Measurements from ENCODE around the gene MIDN. TPM values are rescaled to one million over a fixed set of nuclear protein-coding genes. Genes with fewer than 3 reads are reported as not detected.

The MIDN gene
- total RNA-seq, 6 experiments from 2014 or later = 58.4 to 73.3 (median 67.4) TPM

DNA sequence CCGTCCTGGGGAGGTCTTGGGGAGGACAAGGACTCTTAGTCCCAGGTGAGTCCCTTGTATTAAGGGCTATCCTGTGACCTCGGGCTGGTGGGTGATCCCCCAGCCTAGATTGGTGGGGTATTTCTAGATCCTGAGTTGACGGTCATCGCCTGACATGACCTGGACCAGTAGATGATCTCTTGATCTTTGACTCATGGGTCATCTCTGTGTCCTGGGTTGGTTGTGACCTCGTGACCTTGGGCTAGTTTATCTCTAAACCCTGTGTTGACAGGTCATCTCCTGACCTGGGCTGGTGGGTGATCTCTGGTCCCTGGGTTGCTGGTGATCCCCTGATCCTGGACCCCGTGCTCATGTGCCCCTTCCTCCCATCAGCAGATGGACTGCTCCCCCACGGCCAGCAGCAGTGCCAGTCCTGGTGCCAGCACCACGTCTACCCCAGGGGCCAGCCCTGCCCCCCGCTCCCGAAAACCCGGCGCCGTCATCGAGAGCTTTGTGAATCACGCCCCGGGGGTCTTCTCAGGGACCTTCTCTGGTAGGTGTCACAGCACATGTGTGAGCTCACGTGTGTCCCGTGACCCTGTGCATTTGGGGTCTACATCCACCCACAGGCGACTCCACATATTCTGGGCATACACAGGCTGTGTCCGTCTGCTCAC, 6.3 kb downstream of the MIDN start:
- peaks cover 25% of the 10 kb centered on the region for H3K27me3 Mint-ChIP-seq (ENCODE audit: insufficient read depth)
- H3K9me3 Mint-ChIP-seq = no peaks in the 10 kb centered on the region
- peaks cover 18% of the 10 kb centered on the region for H3K36me3 Mint-ChIP-seq (ENCODE audit: low read depth)
- TF ChIP-seq, protein P1, sequence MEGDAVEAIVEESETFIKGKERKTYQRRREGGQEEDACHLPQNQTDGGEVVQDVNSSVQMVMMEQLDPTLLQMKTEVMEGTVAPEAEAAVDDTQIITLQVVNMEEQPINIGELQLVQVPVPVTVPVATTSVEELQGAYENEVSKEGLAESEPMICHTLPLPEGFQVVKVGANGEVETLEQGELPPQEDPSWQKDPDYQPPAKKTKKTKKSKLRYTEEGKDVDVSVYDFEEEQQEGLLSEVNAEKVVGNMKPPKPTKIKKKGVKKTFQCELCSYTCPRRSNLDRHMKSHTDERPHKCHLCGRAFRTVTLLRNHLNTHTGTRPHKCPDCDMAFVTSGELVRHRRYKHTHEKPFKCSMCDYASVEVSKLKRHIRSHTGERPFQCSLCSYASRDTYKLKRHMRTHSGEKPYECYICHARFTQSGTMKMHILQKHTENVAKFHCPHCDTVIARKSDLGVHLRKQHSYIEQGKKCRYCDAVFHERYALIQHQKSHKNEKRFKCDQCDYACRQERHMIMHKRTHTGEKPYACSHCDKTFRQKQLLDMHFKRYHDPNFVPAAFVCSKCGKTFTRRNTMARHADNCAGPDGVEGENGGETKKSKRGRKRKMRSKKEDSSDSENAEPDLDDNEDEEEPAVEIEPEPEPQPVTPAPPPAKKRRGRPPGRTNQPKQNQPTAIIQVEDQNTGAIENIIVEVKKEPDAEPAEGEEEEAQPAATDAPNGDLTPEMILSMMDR (IDR thresholded peaks at IDR 0.05) = no peak
- no peak for DNase-seq
- peak overlapping the region; percentile 73 for H3K27ac Mint-ChIP-seq
- peaks cover 37% of the 10 kb centered on the region for H3K4me1 Mint-ChIP-seq (ENCODE audit: low read depth)
- H3K4me3 Mint-ChIP-seq = peak overlapping the region; percentile 56

DNA sequence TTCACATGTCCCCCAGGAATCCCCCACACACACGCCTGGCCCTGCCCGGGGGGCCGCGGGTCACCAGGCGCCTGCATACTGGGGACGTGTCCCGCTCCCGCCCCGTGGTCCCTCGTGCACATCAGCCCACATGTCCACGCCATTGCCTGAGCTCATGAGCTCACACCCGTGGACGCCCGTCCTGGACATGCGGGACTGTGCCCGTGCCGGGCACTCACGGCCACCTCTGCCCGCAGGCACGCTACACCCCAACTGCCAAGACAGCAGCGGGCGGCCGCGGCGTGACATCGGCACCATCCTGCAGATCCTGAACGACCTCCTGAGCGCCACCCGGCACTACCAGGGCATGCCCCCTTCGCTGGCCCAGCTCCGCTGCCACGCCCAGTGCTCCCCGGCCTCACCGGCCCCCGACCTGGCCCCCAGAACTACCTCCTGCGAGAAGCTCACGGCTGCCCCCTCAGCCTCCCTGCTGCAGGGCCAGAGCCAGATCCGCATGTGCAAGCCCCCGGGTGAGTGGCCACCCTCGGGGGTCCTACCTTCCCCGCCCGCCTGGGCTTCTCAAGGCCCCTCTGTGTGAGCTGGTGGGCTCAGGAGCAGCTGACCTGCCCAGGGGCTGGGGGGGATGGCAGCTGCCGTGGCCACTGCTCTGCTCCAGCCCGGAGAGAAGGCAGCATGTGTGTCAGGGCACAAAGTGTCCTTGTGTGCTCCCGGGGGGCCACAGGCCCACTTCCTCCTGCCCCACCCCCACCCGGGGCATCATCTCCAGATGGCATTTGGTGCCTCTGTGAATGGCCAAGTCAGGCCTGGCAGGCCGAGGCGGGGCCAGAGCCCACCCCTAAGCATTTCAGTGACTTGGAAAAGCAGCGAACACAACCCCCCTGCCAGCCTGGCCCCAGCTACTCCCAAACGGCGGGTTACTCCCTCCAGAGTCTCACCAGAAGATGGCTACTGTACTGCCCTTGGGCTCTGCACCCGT, 7.1 kb downstream of the MIDN start:
- 0 out of 2 replicates have a peak overlapping the region, but pooled peaks have one; percentile 56 for H3K4me3 Mint-ChIP-seq
- no peak for DNase-seq
- peaks cover 42% of the 10 kb centered on the region for H3K4me1 Mint-ChIP-seq (ENCODE audit: low read depth)
- peak overlapping the region; percentile 73 for H3K27ac Mint-ChIP-seq
- TF ChIP-seq, protein P1 (IDR thresholded peaks at IDR 0.05) = no peak
- peaks cover 29% of the 10 kb centered on the region for H3K27me3 Mint-ChIP-seq (ENCODE audit: insufficient read depth)
- peaks cover 18% of the 10 kb centered on the region for H3K36me3 Mint-ChIP-seq (ENCODE audit: low read depth)
- H3K9me3 Mint-ChIP-seq = no peaks in the 10 kb centered on the region

DNA sequence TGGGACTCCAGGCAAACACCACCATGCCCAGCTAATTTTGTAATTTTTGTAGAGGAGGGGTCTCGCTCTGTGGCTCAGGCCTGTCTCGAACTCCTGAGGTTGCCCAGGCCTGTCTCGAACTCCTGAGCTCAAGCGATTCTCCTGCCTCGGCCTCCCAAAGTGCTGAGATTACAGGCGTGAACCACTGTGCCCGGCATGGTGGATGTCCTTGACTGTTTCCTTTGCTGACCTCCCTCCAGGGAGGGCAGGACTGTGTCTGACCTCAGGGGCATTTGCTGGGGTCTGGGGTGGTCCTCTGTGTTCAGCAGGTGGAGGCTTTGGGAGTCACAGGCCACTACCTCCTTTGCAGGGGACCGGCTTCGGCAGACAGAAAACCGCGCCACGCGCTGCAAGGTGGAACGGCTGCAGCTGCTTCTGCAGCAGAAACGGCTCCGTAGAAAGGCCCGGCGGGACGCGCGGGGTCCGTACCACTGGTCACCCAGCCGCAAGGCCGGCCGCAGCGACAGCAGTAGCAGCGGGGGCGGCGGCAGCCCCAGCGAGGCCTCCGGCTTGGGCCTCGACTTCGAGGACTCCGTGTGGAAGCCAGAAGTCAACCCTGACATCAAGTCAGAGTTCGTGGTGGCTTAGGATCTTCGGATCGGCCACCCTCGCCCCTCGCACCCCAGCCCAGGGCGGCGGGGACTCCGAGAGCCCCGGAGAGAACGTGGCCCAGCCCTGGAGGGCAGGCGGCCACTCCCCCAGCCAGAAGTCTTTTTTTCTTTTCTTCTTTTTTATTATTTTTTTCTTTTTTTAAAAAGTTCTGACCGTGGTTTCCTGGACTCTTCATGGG, 8.5 kb downstream of the MIDN start:
- no peak for DNase-seq
- TF ChIP-seq, protein P1 (IDR thresholded peaks at IDR 0.05) = no peak
- H3K27ac Mint-ChIP-seq = peak overlapping the region; percentile 93
- peaks cover 10% of the 10 kb centered on the region for H3K36me3 Mint-ChIP-seq (ENCODE audit: low read depth)
- H3K27me3 Mint-ChIP-seq (ENCODE audit: insufficient read depth) = peaks cover 34% of the 10 kb centered on the region
- H3K4me3 Mint-ChIP-seq = peak overlapping the region; percentile 71; the same call in 1 of the 2 replicates
- H3K4me1 Mint-ChIP-seq (ENCODE audit: low read depth) = peaks cover 50% of the 10 kb centered on the region
- no peaks in the 10 kb centered on the region for H3K9me3 Mint-ChIP-seq

DNA sequence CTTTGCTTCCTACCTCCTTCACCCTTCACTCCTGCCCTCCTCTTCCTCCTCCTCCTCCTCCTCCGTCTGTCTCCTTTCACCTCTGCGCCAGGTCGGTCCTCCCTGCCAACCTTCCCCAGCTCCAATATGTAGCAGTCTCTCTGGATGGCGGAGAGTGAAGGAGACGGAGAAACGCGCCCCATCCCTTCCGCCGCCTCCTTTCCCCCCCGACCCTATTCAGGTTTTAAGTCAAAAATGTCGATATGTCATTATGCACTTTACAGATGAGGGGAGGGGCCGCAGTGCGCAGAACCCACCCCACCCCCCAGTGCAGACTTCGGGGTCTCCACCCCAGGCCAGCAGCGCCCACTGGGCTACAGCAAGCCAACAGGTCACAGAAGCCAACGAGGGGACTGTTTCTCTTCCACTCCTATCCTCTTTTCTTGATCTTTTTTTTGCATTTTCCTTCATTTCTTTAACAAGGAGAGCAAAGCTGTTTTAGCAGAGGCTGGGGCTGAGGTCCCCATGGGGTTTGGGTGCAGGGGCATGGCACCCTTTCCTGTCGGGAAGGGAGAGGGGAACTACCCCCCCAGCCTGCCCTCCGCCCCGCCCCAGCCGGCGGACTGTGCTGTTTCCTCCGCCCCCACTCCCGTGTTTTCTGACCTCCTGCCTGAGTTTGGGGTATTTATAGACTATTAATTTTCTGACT, 9.2 kb downstream of the MIDN start:
- no peak for DNase-seq
- H3K27me3 Mint-ChIP-seq (ENCODE audit: insufficient read depth) = peaks cover 30% of the 10 kb centered on the region
- H3K4me1 Mint-ChIP-seq (ENCODE audit: low read depth) = peaks cover 55% of the 10 kb centered on the region
- TF ChIP-seq, protein P1 (IDR thresholded peaks at IDR 0.05) = no peak
- H3K4me3 Mint-ChIP-seq = peak overlapping the region; percentile 71
- peaks cover 10% of the 10 kb centered on the region for H3K36me3 Mint-ChIP-seq (ENCODE audit: low read depth)
- H3K9me3 Mint-ChIP-seq = no peaks in the 10 kb centered on the region
- peak overlapping the region; percentile 93 for H3K27ac Mint-ChIP-seq

DNA sequence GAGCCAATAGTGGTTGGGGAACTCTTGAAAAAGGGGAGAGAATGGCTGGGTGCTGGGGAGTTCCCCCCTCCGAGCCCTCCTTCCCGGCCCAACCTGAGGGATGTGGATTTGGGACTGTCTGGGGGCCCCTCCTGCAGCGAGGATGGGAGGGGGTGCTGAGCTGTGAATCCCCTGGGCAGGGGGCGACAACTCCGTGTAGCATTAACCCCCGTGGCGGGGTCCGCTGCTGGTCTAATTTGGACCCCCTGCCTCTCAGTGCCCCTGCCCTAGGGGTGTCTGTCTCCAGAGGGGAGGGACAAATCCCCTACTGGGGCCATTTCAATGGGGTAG, 9.7 kb downstream of the MIDN start:
- Mint-ChIP-seq H3K4me1 (ENCODE audit: low read depth) (peaks cover 60% of the 10 kb centered on the region), H3K27ac (peak overlapping the region; percentile 93), H3K9me3 (no peaks in the 10 kb centered on the region), H3K27me3 (ENCODE audit: insufficient read depth) (peaks cover 30% of the 10 kb centered on the region), H3K4me3 (peak overlapping the region; percentile 71), H3K36me3 (ENCODE audit: low read depth) (peaks cover 10% of the 10 kb centered on the region)
- TF ChIP-seq, protein P1 (IDR thresholded peaks at IDR 0.05) = no peak
- DNase-seq = no peak

All from HFFc6 (cell line).